Prostate gland (tissue), 2 donors: ENCODE results near the gene HSD17B8. TPM values are rescaled to one million over a fixed set of nuclear protein-coding genes. Genes with fewer than 3 reads are reported as not detected.

Experiments
- DNase-seq: peaks from one replicate; pipeline ENCODE4 v3.0.0-alpha.2; 2019; ENCODE audit warnings: low spot score
- H3K27ac ChIP-seq, 2 donors: fragments of 200-600 bp; sonication (generic); 2 replicates each; pipeline ENCODE4 v1.5.1; 2017 to 2019
- H3K27me3 ChIP-seq: fragments of 200-600 bp; sonication (generic); replicated peaks from 2 replicates; pipeline ENCODE4 v1.5.1; 2019; ENCODE audit not compliant: insufficient read depth
- H3K36me3 ChIP-seq, 2 donors: fragments of 200-600 bp; sonication (generic); 1 replicate in 1 of 2; 2 replicates in 1 of 2; pipeline versions ENCODE4 v1.5.1 to v1.8.1; 2017 to 2019
- H3K4me1 ChIP-seq: fragments of 200-600 bp; sonication (generic); replicated peaks from 2 replicates; pipeline ENCODE4 v1.5.1; 2019
- H3K4me3 ChIP-seq, 2 donors: fragments of 200-600 bp; sonication (generic); 2 replicates each; pipeline ENCODE4 v1.5.1; 2017 to 2019
- H3K9me3 ChIP-seq: fragments of 200-600 bp; sonication (generic); 2 replicates; pipeline ENCODE4 v1.5.1; 2017
- POLR2A ChIP-seq: fragments of 450-650 bp; IDR thresholded peaks from one replicate; pipeline ENCODE4 v1.6.1; 2016; ENCODE audit warnings: antibody characterized with exemption, mild to moderate bottlenecking
- POLR2AphosphoS5 ChIP-seq: sonication (generic); formaldehyde crosslinking; IDR thresholded peaks from one replicate; pipeline ENCODE4 v1.6.1; 2017; ENCODE audit warnings: antibody characterized with exemption
- WGBS: methylation state at CpG from one replicate; pipeline ENCODE4 v1.1.5; 2018; 5-methylcytosine and 5-hydroxymethylcytosine counted together
- intact Hi-C: fragments of 100-400 bp; cut with DNase I; formaldehyde crosslinking; loops from one replicate; pipeline ENCODE4 v1.14.2; 2022
- total RNA-seq, 2 donors: library from RNA; depleted of rRNA; stranded (reverse); fragments of >200 nt; gene quantifications; one replicate each; pipeline ENCODE4 v1.1.0, GENCODE V29; 2016
- TF ChIP-seq, protein P1 (sequence below), 4 experiments: fragments of 200-600 bp in 2 of 4; fragments of 450-650 bp in 2 of 4; sonication (generic) in 2 of 4; IDR thresholded peaks; 1 replicate in 3 of 4; 2 replicates in 1 of 4; pipeline ENCODE4 v1.5.1; 2016 to 2019; ENCODE audit warnings: antibody characterized with exemption in 4 of 4, mild to moderate bottlenecking in 2 of 4, moderate library complexity in 2 of 4

HSD17B8 gene
- total RNA-seq, result 10 to 100 TPM; 21.9 to 43.7 TPM

GRCh38 chr6:33204415-33205190, at the start of gene HSD17B8:
HSD17B8 (plus strand) TSS chr6:33204655; CDS start chr6:33204669, 14 bp downstream.
- intact Hi-C loops, result no loop called here
- no peaks in the 10 kb centered on the region for H3K27me3 ChIP-seq
- TF ChIP-seq POLR2AphosphoS5 (peak; percentile 84), POLR2A (peak; percentile 70)
- TF ChIP-seq, protein P1, sequence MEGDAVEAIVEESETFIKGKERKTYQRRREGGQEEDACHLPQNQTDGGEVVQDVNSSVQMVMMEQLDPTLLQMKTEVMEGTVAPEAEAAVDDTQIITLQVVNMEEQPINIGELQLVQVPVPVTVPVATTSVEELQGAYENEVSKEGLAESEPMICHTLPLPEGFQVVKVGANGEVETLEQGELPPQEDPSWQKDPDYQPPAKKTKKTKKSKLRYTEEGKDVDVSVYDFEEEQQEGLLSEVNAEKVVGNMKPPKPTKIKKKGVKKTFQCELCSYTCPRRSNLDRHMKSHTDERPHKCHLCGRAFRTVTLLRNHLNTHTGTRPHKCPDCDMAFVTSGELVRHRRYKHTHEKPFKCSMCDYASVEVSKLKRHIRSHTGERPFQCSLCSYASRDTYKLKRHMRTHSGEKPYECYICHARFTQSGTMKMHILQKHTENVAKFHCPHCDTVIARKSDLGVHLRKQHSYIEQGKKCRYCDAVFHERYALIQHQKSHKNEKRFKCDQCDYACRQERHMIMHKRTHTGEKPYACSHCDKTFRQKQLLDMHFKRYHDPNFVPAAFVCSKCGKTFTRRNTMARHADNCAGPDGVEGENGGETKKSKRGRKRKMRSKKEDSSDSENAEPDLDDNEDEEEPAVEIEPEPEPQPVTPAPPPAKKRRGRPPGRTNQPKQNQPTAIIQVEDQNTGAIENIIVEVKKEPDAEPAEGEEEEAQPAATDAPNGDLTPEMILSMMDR (IDR thresholded peaks at IDR 0.05), result peak in 1 of 4 experiments; percentile 6
- peak within 1 kb of the TSS; percentile 61 to 63 for H3K4me3 ChIP-seq
- peaks cover 0 to 6% of the 10 kb centered on the region in 2 donors for H3K36me3 ChIP-seq
- 1% methylated on average over 48 of the region's 48 CpGs for WGBS
- peak; percentile 94 for DNase-seq
- H3K4me1 ChIP-seq, result peaks cover 6% of the 10 kb centered on the region
- no peaks in the 10 kb centered on the region for H3K9me3 ChIP-seq
- H3K27ac ChIP-seq, result peak within 1 kb of the TSS; percentile 58 to 71

DNA sequence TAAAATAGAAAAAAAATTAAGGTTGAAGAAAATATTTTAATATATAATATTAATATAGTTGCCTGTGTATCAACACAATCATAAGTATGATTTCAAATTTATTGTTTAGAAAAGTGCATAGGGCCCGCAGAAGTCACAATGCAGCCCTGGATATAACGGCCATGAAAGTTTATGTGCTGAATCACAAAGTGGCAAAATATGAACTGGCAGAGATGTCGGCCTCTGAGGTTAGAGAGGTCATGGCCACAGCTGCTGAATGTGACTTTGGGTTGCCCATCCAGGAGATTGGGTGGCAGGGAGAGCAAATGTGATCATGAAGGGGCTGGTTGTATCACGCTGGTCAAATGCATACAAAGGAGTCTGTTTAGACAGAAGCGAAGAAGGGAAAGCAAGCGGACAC, 47.9 kb upstream of the HSD17B8 start:
- Histone ChIP-seq H3K4me3 (no peak overlapping the region), H3K4me1 (no peaks in the 10 kb centered on the region), H3K9me3 (no peaks in the 10 kb centered on the region), H3K27me3 (no peaks in the 10 kb centered on the region), H3K27ac (no peak overlapping the region), H3K36me3 (no peaks in the 10 kb centered on the region)
- WGBS, result 90% methylated on average over 6 of the region's 6 CpGs
- no peak for DNase-seq
- intact Hi-C loops, result no loop called here
- TF ChIP-seq POLR2AphosphoS5 (no peak), POLR2A (no peak)
- TF ChIP-seq, protein P1 (IDR thresholded peaks at IDR 0.05), result no peak

DNA sequence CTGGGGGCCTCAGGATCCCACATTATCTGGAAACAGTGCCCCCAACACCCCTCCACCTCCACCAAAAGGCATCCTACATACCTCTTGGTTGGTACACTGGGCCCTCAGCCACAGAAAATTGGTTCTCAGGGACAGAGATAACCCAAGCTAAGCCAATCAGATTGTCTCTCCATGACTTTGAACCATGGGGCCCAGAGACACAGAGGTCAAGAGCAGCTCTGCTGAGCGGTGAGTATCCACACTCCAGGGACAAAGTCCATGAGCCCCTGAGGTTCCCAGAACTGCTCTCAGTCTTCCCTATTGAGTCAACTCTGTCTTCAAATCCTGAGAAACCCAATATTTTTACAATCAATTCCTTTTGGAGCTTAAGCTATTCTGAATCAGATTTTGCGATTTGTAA, 47.5 kb upstream of the HSD17B8 start:
- Histone ChIP-seq H3K36me3 (no peaks in the 10 kb centered on the region), H3K27me3 (no peaks in the 10 kb centered on the region), H3K27ac (no peak overlapping the region), H3K4me1 (no peaks in the 10 kb centered on the region), H3K4me3 (no peak overlapping the region), H3K9me3 (no peaks in the 10 kb centered on the region)
- DNase-seq, result no peak
- TF ChIP-seq, protein P1 (IDR thresholded peaks at IDR 0.05), result no peak
- TF ChIP-seq POLR2A (no peak), POLR2AphosphoS5 (no peak)
- intact Hi-C loops, result no loop called here
- 91% methylated on average over 2 of the region's 2 CpGs for WGBS

DNA sequence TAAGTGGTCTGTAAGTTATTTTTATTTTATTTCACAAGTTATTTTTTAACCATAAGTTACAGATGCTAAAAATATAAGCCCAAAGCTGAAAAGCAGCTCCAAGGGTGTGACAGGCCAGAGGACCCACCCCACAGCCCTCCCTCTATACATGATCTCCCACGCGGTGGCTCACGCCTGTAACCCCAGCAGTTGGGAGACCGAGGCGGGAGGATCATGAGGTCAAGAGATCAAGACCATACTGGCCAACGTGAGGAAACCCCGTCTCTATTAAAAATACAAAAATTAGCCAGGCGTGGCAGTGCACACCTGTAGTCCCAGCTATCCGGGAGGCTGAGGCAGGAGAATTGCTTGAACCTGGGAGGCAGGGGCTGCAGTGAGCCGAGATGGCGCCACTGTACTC, 44.4 kb upstream of the HSD17B8 start:
- H3K4me1 ChIP-seq, result no peaks in the 10 kb centered on the region
- TF ChIP-seq, protein P1 (IDR thresholded peaks at IDR 0.05), result no peak
- no peak for TF ChIP-seq POLR2AphosphoS5
- no peak for TF ChIP-seq POLR2A
- no peak overlapping the region for H3K4me3 ChIP-seq
- H3K9me3 ChIP-seq, result no peaks in the 10 kb centered on the region
- intact Hi-C loops, result loop anchor here (5.0 kb wide), 1 partner anchor 37 kb away; no protein-coding TSS in a partner anchor
- no peaks in the 10 kb centered on the region for H3K27me3 ChIP-seq
- 88% methylated on average over 11 of the region's 11 CpGs for WGBS
- H3K27ac ChIP-seq, result no peak overlapping the region
- no peaks in the 10 kb centered on the region for H3K36me3 ChIP-seq
- no peak for DNase-seq
